Natural killer cell (primary cell): ENCODE measurements around the gene CLEC18A. TPM values are rescaled to one million over a fixed set of nuclear protein-coding genes. Genes with fewer than 3 reads are reported as not detected.

Experiments used
- ATAC-seq, 3 donors: fragments of 150-1000 bp in 2 of 3; fragments of 200-7000 bp in 1 of 3; cut with Tn5 transposase; 1 replicate in 1 of 3; 2 replicates in 2 of 3; pipeline ENCODE4 v1.10.0; 2021; ENCODE audit warnings: mild to moderate bottlenecking in 2 of 3, moderate library complexity in 2 of 3
- DNase-seq, 2 donors: peaks; one replicate each; pipeline versions ENCODE4 v3.0.0 to v3.0.0-alpha.2; 2013 to 2021; ENCODE audit warnings: mixed read lengths in 1 of 2
- H3K27ac ChIP-seq: one replicate; pipeline ENCODE4 v1.5.1; 2013; ENCODE audit warnings: mild to moderate bottlenecking, low read length
- H3K27me3 ChIP-seq: one replicate; pipeline ENCODE4 v1.6.1; 2013; ENCODE audit warnings: low read length; ENCODE audit not compliant: control insufficient read depth, insufficient read depth
- H3K36me3 ChIP-seq: one replicate; pipeline ENCODE4 v1.6.1; 2013; ENCODE audit warnings: low read length; ENCODE audit not compliant: control insufficient read depth, insufficient read depth
- H3K4me1 ChIP-seq: one replicate; pipeline ENCODE4 v1.6.1; 2013; ENCODE audit warnings: low read length; ENCODE audit not compliant: control insufficient read depth, insufficient read depth
- H3K4me3 ChIP-seq: one replicate; pipeline ENCODE4 v1.5.1; 2013; ENCODE audit warnings: low read length
- H3K9me3 ChIP-seq: one replicate; pipeline ENCODE4 v1.6.1; 2013; ENCODE audit warnings: low read length; ENCODE audit not compliant: control insufficient read depth, insufficient read depth
- H3K27ac Mint-ChIP-seq, 2 donors: one replicate each; pipeline ENCODE4 v1.8.0; 2022; ENCODE audit warnings: mild to moderate bottlenecking in 2 of 2, mixed read lengths in 2 of 2, moderate library complexity in 1 of 2
- H3K27me3 Mint-ChIP-seq, 2 donors: one replicate each; pipeline ENCODE4 v1.8.0; 2022; ENCODE audit warnings: low read depth in 2 of 2, mixed read lengths in 2 of 2
- H3K36me3 Mint-ChIP-seq: one replicate; pipeline ENCODE4 v1.8.0; 2022; ENCODE audit warnings: mixed read lengths
- H3K4me1 Mint-ChIP-seq, 2 donors: one replicate each; pipeline ENCODE4 v1.8.0; 2022; ENCODE audit warnings: mixed read lengths in 2 of 2
- H3K4me3 Mint-ChIP-seq: one replicate; pipeline ENCODE4 v1.8.0; 2022; ENCODE audit warnings: mild to moderate bottlenecking, moderate library complexity, mixed read lengths
- H3K9me3 Mint-ChIP-seq, 2 donors: one replicate each; pipeline ENCODE4 v1.8.0; 2022; ENCODE audit warnings: mixed read lengths in 2 of 2
- CTCF ChIP-seq: fragments of 200-600 bp; IDR thresholded peaks from one replicate; pipeline ENCODE4 v1.8.0; 2022; ENCODE audit warnings: antibody characterized with exemption
- WGBS: methylation state at CpG from one replicate; pipeline ENCODE4 v1.1.7; 2013; ENCODE audit warnings: missing lambda C conversion rate; ENCODE audit not compliant: insufficient coverage; 5-methylcytosine and 5-hydroxymethylcytosine counted together
- intact Hi-C: fragments of 100-400 bp; cut with micrococcal nuclease; formaldehyde crosslinking; loops from one replicate; pipeline ENCODE4 v1.14.2; 2022
- total RNA-seq, 4 donors: library from RNA; stranded (reverse); fragments of 120-200 nt in 1 of 4; gene quantifications; one replicate each; pipeline versions ENCODE4 v1.2.3 to v1.2.4, GENCODE V29; 2013 to 2022

The CLEC18A gene
- total RNA-seq, 3 donors from 2014 or later (not counting 1 experiment from before 2014, with no cell fraction given) = 2.3 to 2.7 (median 2.4) TPM

- no peaks in the 10 kb centered on the region for H3K4me1 ChIP-seq
- no peak overlapping the region for H3K27ac ChIP-seq
- H3K9me3 ChIP-seq = no peaks in the 10 kb centered on the region
- H3K4me3 Mint-ChIP-seq = no peak overlapping the region
- DNase-seq (no peak), ATAC-seq (no peak)
- no peak for TF ChIP-seq CTCF
- H3K36me3 ChIP-seq = peaks cover 27% of the 10 kb centered on the region
- H3K27ac Mint-ChIP-seq = peak overlapping the region in 1 of 2 donors; percentile 25
- H3K27me3 Mint-ChIP-seq = no peaks in the 10 kb centered on the region
- intact Hi-C loops = no loop called here
- H3K36me3 Mint-ChIP-seq = no peaks in the 10 kb centered on the region
- H3K9me3 Mint-ChIP-seq = no peaks in the 10 kb centered on the region
- no peaks in the 10 kb centered on the region for H3K27me3 ChIP-seq
- H3K4me3 ChIP-seq = no peak overlapping the region
- 61% methylated on average over 3 of the region's 3 CpGs for WGBS
- H3K4me1 Mint-ChIP-seq = no peaks in the 10 kb centered on the region
Observed at GRCh38 chr16:69910964-69911363, 40.2 kb upstream of the CLEC18A start.

DNA sequence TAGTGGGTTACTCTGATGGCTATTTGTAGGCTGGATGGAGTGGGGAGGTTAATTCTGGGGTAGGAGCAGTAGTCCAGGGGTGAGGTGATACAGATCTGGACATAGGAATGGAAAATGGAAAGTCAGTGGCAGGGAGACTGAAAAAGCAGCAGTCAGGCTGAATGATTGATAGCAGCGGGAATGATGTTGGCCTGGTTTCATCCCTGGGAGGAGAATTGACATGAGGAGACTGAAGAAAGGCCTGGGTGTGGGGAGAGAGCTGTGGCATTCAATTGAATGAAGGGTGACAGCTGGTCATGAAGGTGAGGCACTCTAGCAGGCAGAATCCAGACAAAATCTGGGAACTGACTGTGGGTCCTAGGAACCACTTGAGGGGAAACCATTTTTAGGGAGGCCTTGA lies 34.7 kb upstream of the CLEC18A start:
- ATAC-seq (no peak), DNase-seq (no peak)
- Mint-ChIP-seq H3K36me3 (no peaks in the 10 kb centered on the region), H3K9me3 (no peaks in the 10 kb centered on the region), H3K4me3 (no peak overlapping the region), H3K27me3 (no peaks in the 10 kb centered on the region), H3K4me1 (no peaks in the 10 kb centered on the region), H3K27ac (peak overlapping the region; percentile 2 to 50)
- Histone ChIP-seq H3K27ac (no peak overlapping the region), H3K4me1 (no peaks in the 10 kb centered on the region), H3K36me3 (peaks cover 7% of the 10 kb centered on the region), H3K4me3 (no peak overlapping the region), H3K27me3 (no peaks in the 10 kb centered on the region), H3K9me3 (no peaks in the 10 kb centered on the region)
- 100% methylated on average over 1 of the region's 1 CpG for WGBS
- no peak for TF ChIP-seq CTCF
- intact Hi-C loops = no loop called here

GRCh38 chr16:69917311-69917710 lies 33.8 kb upstream of the CLEC18A start:
- H3K27ac Mint-ChIP-seq = no peak overlapping the region
- DNase-seq (no peak), ATAC-seq (no peak)
- no peak for TF ChIP-seq CTCF
- 100% methylated on average over 1 of the region's 1 CpG for WGBS
- no peaks in the 10 kb centered on the region for H3K9me3 Mint-ChIP-seq
- H3K36me3 ChIP-seq = peaks cover 10% of the 10 kb centered on the region
- no peaks in the 10 kb centered on the region for H3K4me1 ChIP-seq
- H3K4me3 Mint-ChIP-seq = no peak overlapping the region
- H3K9me3 ChIP-seq = no peaks in the 10 kb centered on the region
- no peaks in the 10 kb centered on the region for H3K27me3 Mint-ChIP-seq
- peaks cover 4% of the 10 kb centered on the region for H3K36me3 Mint-ChIP-seq
- H3K27me3 ChIP-seq = no peaks in the 10 kb centered on the region
- intact Hi-C loops = no loop called here
- H3K27ac ChIP-seq = no peak overlapping the region
- peaks cover 0 to 2% of the 10 kb centered on the region in 2 donors for H3K4me1 Mint-ChIP-seq
- no peak overlapping the region for H3K4me3 ChIP-seq

- H3K27ac ChIP-seq = no peak overlapping the region
- ATAC-seq = no peak
- intact Hi-C loops = no loop called here
- H3K4me1 ChIP-seq = no peaks in the 10 kb centered on the region
- H3K4me1 Mint-ChIP-seq = peaks cover 0 to 3% of the 10 kb centered on the region in 2 donors
- no peaks in the 10 kb centered on the region for H3K9me3 Mint-ChIP-seq
- DNase-seq = no peak
- no peaks in the 10 kb centered on the region for H3K27me3 ChIP-seq
- H3K4me3 Mint-ChIP-seq = no peak overlapping the region
- no peaks in the 10 kb centered on the region for H3K27me3 Mint-ChIP-seq
- no peak overlapping the region for H3K27ac Mint-ChIP-seq
- H3K36me3 Mint-ChIP-seq = peaks cover 6% of the 10 kb centered on the region
- H3K9me3 ChIP-seq = no peaks in the 10 kb centered on the region
- TF ChIP-seq CTCF = no peak
- peaks cover 10% of the 10 kb centered on the region for H3K36me3 ChIP-seq
- WGBS = 96% methylated on average over 20 of the region's 20 CpGs
- H3K4me3 ChIP-seq = no peak overlapping the region
Observed at GRCh38 chr16:69917739-69918138, 33.4 kb upstream of the CLEC18A start.
